Measurements from ENCODE around the gene ZNF687.
"Not testable (repeated sequence)": the region's sequence is repeated elsewhere in the genome, so short reads cannot be mapped to it uniquely, and the experiment has no call there.

ZNF687 gene, protein sequence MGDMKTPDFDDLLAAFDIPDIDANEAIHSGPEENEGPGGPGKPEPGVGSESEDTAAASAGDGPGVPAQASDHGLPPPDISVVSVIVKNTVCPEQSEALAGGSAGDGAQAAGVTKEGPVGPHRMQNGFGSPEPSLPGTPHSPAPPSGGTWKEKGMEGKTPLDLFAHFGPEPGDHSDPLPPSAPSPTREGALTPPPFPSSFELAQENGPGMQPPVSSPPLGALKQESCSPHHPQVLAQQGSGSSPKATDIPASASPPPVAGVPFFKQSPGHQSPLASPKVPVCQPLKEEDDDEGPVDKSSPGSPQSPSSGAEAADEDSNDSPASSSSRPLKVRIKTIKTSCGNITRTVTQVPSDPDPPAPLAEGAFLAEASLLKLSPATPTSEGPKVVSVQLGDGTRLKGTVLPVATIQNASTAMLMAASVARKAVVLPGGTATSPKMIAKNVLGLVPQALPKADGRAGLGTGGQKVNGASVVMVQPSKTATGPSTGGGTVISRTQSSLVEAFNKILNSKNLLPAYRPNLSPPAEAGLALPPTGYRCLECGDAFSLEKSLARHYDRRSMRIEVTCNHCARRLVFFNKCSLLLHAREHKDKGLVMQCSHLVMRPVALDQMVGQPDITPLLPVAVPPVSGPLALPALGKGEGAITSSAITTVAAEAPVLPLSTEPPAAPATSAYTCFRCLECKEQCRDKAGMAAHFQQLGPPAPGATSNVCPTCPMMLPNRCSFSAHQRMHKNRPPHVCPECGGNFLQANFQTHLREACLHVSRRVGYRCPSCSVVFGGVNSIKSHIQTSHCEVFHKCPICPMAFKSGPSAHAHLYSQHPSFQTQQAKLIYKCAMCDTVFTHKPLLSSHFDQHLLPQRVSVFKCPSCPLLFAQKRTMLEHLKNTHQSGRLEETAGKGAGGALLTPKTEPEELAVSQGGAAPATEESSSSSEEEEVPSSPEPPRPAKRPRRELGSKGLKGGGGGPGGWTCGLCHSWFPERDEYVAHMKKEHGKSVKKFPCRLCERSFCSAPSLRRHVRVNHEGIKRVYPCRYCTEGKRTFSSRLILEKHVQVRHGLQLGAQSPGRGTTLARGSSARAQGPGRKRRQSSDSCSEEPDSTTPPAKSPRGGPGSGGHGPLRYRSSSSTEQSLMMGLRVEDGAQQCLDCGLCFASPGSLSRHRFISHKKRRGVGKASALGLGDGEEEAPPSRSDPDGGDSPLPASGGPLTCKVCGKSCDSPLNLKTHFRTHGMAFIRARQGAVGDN

DNA sequence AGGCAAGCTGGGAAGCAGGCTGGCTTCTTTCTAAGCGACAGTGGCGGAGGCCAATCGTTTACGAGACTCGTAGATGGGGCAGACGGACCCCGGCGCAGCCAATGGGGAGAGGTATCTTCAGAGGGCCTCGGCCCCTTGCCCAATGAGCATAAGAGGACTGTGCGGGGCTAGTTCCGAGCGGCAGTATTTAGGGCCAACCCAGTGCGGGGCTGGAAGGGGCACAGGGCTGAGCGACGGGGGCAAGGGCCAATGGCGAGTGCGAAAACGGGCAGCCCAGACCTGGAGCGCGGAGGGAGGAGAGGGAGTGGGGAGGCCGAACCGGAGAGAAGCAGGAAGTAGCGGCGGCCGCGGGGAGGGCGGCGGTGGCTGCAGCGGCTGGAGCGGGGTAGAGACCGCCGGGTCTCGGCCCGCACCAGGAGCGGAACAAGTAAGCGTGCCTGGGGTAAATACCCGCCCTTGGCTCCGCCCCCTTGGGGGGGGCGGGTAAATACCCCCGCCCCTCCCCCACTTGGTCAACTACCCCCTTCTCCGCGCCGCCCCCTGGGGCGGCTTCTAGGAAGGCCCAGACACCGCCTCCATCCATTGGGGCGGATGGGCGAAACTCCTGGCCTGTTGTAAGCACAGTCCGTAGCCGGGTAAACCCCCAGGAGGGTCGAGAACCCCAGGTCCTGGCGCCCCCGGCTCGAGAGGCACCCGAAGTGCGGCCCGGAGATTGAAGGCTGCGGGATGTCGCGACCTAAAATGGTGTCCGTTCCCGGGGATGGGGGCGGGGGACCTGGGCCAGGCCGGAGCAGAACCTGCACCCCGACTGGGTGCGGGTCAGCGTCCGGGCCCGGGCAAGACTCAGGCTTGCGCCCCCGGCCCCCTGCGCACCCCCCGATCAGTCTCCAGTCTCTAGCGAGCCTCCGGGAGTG lies at the start of gene ZNF687:
TSS of gene ZNF687 (plus strand) at position 331 of the 914 bp plus-strand sequence. CDS start 3,993 bp downstream, outside the sequence.
- DNase-seq: peak; percentile 100

DNA sequence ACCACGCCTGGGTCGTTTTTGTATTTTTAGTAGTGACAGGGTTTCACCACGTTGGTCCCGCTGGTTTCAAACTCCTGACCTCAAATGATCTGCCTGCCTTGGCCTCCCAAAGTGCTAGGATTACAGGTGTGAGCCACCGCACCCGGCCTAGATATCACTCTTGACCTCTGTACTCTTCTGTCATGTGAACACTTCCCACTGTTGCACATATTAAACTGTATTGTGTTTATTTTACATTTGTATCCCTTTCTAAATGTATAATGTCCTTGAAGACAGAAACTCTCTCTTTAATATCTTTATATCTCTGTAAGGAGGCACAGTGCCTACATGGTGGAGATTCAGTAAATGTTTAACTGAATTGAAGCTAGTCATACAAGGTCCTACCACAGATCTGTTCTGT lies 46.9 kb upstream of the ZNF687 start:
- DNase-seq: no peak

DNA sequence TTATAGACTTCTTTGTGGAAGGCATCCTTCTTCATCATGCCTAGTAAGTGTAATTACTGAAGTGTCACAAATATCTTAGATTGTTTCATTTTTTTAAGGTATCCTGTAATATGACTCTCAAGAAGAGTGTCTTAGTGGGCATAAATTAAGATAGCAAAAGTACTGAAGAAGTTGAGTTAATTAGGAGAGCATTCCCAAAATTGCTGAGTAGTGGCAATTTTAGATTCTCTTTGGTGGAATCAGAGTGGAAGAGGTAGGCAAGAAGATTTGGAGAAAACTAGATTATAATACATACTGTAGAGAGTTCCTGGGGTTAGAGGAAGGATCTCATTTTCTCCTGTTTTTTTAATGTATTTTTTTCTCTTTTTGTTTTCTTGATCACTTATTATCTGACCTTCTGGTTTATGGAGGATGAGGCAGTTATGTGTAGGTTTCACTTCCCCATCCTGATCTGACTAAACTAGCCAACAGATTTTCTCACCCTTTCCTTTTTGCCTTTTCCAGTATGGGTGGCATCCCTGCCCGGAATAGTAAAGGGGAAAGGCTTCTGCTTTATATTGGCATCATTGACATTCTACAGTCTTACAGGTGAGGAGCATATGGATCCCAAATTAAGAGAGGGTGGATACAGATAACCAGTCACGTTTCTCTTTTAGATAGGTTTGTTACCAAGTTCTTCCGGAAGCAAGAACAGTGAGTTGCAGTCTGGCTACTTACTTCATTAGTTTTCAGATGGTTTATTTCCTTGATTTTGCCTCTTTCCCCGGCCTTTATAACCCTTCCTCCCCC lies 44.2 kb upstream of the ZNF687 start:
- DNase-seq: no peak

DNA sequence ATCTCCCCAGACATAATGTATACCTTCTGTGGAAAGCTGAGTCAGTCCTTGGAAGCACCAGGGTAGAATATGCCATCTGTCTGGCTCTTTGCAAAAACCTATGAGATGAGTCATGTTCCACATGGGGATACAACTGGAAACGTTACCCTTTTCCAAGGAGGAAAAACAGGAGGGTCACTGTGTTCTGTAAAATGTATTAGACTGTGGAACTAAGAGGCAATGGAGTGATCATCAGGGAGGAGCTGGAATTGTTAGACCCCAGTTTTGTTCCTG lies 43.7 kb upstream of the ZNF687 start:
- DNase-seq: no peak

DNA sequence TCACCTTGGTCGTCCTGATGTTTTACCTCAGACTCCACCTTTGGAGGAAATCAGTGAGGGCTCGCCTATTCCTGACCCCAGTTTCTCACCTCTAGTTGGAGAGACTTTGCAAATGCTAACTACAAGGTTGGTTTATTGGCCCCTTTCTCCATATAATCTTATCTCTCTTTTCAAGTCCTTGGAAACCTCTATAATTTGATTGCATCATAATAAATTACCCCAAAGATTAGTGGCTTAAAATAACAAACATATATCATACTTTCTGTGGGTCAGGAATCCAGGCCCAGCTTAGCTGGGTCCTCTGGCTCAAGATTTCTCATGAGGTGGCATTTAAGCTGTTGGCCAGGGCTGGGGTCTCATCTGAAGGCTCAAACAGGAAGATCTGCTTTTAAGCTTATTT lies 39.7 kb upstream of the ZNF687 start:
- DNase-seq: no peak

DNA sequence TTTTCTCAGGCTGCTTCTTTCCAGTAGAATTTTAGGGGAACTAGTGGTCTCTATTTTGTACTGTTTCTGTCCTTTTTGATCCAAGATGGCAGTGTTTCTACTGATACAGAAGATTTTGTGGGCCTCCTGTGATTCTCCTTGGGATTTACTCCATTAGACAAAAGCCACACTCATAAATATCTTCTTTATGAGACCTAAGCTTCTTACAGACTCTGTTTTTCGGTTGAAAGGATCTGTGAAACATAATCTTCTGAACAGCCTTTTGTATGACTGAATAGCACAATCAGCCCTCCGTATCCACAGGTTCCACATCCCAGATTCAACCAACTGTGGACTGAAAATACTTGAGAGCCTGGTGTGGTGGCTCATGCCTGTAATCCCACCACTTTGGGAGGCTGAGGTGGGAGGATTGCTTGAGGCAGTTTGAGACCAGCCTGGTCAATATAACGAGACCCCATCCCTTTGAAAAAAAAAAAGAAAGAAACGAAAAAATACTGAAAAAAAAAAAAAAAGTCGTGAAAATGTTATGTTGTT lies 38.3 kb upstream of the ZNF687 start:
- no peak for DNase-seq

DNA sequence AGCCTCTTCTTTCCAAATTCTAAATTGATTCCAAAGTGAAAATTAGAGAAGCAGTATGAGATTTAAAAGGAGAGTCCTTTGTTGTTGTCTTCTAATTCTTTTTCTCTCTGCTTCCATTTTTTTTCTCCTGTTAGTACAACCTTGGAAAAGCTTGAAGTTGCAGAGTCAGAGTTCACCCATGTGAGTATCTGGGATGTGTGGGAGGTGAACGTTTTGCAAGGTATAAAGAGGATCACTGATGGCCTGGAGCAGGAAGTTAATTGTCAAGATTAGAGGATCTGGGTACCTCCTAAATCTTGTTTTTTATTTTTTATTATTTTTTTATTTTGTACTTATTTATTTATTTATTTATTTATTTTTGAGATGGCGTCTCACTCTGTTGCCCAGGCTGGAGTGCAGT lies 35.3 kb upstream of the ZNF687 start:
- DNase-seq: no peak

DNA sequence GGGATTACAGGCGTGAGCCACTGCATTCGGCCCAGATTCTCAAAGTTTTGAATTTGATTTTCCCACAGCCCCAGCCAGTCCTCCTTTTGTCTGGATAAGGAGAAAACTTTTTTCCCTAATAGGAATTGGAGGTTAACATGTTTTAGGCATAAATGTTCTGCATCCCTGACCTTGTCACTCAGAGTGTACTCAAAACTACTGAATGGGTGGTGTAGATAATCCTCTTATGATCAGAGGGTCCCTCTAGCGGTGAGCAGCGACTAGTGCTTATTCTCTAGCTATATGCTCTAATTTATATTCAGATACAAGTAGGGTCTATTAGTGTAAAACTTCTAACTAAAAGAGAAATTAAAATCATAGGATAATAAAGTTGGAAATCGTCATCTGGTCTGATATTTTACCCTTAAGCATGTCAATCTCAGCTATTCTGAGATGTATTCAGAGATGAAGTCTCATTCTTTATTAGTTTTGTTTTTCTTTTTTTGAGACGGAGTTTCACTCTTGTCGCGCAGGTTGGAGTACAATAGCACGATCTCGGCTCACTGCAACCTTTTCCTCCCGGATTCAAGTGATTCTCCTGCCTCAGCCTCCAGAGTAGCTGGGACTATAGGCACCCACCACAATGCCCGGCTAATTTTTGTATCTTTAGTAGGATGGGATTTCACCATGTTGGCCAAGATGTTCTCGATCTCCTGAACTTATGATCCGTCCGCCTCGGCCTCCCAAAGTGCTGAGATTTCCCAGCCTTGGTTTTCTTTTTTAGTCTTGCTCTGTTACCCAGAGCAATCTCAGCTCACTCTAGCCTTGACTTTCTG lies 30.2 kb upstream of the ZNF687 start:
- peak; percentile 6 to 83 for DNase-seq

DNA sequence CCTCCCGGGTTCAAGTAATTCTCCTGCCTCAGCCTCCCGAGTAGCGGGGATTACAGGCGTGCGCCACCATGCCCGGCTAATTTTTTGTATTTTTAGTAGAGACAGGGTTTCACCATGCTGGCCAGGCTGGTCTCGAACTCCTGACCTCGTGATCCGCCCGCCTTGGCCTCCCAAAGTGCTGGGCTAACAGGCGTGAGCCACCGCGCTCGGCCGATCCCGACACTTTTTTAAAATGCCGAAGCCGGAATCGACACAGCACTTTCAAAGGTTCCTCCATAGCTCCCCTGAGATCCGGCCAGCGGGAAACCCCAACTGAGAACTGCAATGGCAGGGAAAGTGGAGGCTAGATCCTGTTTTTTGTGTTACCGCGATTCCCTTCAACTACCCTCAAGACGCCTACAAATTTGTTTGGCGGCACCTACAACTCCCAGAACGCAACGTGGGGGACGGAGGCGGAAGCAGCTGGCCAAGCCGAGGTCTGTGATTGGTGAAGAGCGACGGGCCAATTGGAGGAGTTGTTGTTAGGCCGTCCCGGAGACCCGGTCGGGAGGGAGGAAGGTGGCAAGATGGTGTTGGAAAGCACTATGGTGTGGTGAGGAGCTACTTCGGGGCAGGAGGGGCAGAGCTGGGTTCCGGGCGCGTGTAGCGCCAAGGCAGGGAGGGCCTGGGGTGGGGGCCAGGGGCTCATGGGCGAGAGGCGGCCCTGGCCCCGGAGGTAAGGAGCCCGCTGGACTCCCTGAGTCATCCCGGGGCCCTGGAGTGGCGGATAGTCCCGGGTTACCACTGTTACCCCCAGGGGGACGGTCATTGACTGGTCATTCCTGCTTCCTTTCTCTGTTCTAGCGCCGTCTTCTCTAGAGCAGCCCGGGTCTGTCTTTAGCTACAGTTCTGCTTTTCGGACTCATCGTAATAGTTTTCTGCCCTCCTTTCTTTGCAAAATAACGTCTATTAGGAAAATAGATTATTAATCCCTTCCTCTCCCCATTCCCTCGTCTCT lies 27.6 kb upstream of the ZNF687 start, which contains the start of gene PSMD4:
TSS of gene PSMD4 (plus strand) at position 518 of the 997 bp plus-strand sequence. CDS start at position 567, 49 bp downstream.
- peak; percentile 92 to 97 for DNase-seq

DNA sequence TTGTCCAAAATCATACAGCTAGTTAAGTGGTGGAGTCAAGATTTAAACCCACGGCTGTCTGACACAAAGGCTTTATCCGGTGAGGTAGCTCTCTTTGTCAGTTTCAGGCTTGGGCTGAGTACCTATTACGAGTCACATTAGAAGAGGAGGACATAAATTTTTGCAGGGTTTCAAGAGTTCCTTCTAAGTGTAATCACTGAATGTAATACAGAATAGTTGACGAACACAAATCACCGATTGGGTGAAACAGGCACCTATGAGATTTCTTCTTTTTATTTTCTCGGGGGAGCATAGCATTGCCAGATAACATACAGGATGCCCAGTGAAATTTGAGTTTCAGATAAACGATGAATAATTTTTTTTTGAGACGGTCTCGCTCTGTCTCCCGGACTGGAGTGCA lies 26.7 kb upstream of the ZNF687 start:
- DNase-seq: no peak

DNA sequence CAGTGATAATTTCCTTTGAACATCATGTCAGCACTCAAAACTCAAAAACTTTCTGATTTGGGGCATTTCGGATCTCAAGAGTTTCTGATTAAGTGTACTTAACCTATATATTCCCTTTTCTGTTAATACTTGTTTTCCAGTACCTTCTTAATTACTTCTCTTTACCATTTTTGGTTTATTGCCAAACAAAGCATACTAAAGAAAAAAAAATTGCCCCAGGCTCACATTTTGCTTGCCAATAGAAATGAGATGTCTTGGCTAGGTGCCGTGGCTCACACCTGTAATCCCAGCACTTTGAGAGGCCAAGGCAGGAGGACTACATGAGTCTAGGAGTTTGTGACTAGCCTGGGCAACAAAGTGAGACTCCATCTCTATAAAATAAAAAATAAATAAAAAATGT lies 22.7 kb upstream of the ZNF687 start:
- DNase-seq: no peak

DNA sequence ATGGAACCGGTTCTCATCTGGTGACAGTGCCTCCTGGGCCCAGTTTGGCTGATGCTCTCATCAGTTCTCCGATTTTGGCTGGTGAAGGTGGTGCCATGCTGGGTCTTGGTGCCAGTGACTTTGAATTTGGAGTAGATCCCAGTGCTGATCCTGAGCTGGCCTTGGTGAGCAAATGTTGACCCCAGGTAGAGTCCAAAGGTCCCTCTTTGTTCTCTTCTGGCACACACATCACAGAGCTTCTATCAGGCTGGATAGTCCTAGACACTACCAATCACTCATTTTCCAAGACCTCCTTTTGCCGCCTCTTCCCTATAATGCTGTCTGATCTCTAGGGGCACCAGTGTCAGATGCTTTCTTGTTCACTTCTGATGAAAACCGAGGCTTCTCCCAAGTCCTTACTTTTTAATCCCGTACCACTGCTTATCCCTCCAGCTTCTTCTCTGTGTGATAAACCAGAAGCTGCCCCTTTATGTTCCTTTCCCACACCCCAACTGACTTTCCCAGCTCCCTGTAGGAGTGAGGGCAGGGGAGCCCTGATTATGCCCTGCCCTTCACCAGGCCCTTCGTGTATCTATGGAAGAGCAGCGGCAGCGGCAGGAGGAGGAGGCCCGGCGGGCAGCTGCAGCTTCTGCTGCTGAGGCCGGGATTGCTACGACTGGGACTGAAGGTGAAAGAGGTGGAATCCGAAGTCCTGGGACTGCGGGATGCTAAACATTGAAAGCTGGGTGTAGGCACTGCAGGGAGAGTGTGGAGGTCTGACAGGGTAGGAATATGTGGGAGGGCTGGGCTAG lies 16.5 kb upstream of the ZNF687 start:
- no peak for DNase-seq

DNA sequence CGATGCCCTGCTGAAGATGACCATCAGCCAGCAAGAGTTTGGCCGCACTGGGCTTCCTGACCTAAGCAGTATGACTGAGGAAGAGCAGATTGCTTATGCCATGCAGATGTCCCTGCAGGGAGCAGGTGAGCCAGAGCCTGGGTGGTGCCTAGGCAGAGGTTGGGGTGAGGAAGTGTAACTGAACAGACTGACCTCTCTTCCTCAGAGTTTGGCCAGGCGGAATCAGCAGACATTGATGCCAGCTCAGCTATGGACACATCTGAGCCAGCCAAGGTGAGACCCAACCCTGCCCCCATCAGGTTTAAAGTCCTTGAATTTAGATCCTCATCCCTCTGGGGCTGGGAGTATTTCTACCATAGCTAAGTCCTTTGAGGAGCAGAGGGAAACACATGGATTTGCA lies 15.8 kb upstream of the ZNF687 start:
- no peak for DNase-seq

DNA sequence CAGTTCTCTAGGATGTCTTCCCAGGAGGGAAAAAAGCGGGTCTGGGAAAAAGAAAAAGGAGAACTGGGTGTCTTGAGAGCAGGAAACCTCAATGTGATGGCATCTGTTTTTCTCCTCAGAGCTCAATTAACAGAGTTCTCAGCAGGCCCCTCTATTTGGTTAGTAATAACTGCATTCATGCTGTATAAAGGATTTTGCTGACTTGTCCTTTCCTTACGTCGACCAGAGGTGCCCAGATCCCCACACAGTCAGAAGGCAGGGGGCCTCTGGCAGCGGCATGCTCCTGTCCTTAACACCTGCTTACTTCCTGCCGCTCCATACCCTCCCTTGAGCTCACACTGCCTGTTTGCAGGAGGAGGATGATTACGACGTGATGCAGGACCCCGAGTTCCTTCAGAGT lies 15.3 kb upstream of the ZNF687 start:
- DNase-seq: no peak

DNA sequence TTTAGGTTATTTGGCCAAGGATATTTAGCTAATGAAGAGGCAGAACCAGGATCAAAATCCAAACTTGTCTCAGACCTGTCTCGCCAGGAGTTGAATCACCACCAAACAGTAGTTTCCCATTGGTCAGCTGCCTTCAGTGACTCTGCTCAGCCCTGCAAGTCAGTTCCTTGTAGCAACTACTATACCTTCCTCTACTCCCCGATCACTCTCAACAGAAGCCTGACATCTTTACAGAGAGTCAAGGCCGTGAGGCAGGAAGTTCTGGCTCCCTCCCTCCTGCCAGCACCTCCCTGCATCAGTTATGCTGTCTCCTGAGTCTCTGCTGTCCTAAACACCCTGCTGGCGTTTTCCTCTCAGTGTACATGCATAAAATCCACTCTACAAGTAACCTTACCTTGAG lies 14.3 kb upstream of the ZNF687 start:
- DNase-seq: no peak

DNA sequence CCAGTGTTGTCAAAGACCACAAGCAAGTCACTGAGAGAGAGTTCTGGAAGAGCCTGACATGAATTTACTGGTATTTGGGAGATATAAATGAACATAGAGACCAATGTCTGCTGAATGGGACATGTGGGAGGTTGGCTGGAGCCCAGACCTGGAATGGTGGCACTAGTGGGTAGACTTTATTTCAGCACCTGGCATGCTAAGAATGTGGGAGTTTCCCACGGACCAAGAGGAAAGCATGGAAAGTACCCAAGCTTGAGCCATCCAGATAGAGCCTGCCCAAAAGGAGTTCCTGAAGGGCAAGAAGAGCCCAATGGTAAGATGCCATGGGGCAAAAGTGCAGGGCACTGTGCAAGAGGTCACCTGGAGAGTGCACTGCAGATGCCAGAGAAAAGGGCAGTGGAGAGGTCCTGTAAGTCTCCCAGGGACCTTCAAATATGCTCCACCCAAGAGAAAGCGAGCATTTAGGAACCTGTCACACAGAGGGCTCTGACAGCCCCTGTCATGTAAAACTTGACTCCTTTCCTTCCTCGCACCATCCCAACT lies 8.1 kb upstream of the ZNF687 start:
- DNase-seq: no peak

DNA sequence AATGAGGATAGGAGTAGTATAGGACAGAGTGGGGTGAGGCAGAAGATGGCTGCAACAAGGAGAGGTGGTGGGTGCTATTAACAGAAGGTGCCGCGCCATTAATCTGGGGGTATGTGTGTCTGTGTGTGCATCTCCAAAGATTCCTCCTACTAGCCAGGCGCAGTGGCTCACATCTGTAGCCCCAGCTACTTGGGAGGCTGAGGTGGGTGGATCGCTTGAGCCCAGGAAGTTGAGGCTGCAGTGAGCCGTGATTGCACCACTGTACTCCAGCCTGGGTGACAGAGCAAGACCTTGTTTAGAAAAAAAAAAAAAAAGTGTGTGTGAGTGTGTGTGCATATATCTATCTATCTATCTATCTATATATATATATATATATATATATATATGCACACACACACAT lies 6.8 kb upstream of the ZNF687 start:
- DNase-seq: not testable (repeated sequence)

DNA sequence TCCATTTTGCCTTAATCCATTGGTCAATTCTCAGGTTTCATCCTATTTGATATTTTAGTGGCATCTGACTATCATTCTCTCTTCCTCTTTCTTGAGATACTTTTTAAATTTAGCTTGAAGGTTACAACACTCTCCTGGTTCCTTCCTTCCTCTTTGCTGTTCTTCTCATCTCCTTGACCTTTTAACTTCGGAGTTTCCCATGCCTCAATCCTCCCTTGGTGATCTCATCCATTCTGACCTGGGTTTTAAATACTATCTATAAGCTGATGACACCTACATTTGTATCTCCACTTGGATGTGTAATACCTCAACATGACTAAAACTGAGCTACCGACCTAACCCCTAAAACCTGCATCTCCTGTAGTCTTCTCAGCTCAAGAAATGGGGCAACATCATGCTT lies 4.8 kb upstream of the ZNF687 start:
- no peak for DNase-seq
